Activated CD8-positive, alpha-beta T cell treated with anti-CD3 and anti-CD28 coated beads for 36 hours (primary cell): ENCODE data around the gene SEPTIN6. TPM values are rescaled to one million over a fixed set of nuclear protein-coding genes. Genes with fewer than 3 reads are reported as not detected.

Source experiments
- ATAC-seq: fragments of 200-7000 bp; cut with Tn5 transposase; one replicate; pipeline ENCODE4 v1.10.0; 2021; ENCODE audit warnings: mild to moderate bottlenecking, moderate library complexity
- CTCF ChIA-PET: fragments of 350-600 bp; sonication (Branson Sonifier 250); formaldehyde crosslinking; loops from one replicate; lab custom pipeline; 2021; ENCODE audit warnings: antibody characterized with exemption; lab: Charles Lee
- POLR2A ChIA-PET: fragments of 350-600 bp; sonication (Branson Sonifier 250); formaldehyde crosslinking; loops from one replicate; lab custom pipeline; 2021; ENCODE audit warnings: antibody characterized with exemption; lab: Charles Lee
- DNase-seq: peaks from one replicate; pipeline ENCODE4 v3.0.0-alpha.2; 2020
- H3K27ac Mint-ChIP-seq: one replicate; pipeline ENCODE4 v1.8.0; 2021; ENCODE audit warnings: mild to moderate bottlenecking, mixed read lengths
- H3K27me3 Mint-ChIP-seq: one replicate; pipeline ENCODE4 v1.8.0; 2021; ENCODE audit warnings: mixed read lengths
- H3K36me3 Mint-ChIP-seq: one replicate; pipeline ENCODE4 v1.8.0; 2021; ENCODE audit warnings: low read depth, mixed read lengths
- H3K4me1 Mint-ChIP-seq: one replicate; pipeline ENCODE4 v1.8.0; 2021; ENCODE audit warnings: low read depth, mixed read lengths
- H3K4me3 Mint-ChIP-seq: one replicate; pipeline ENCODE4 v1.8.0; 2021; ENCODE audit warnings: mild to moderate bottlenecking, moderate library complexity, mixed read lengths
- H3K9me3 Mint-ChIP-seq: one replicate; pipeline ENCODE4 v1.8.0; 2021; ENCODE audit warnings: mixed read lengths
- CTCF ChIP-seq: fragments of 200-600 bp; IDR thresholded peaks from one replicate; pipeline ENCODE4 v1.8.0; 2022; ENCODE audit warnings: antibody characterized with exemption, mild to moderate bottlenecking
- intact Hi-C: fragments of 100-400 bp; cut with micrococcal nuclease; formaldehyde crosslinking; loops from one replicate; pipeline ENCODE4 v1.10.0; 2022
- total RNA-seq, 2 experiments: library from RNA; stranded (reverse); gene quantifications; one replicate each; pipeline ENCODE4 v1.2.3, GENCODE V29; 2021

The SEPTIN6 gene
- total RNA-seq, 2 experiments from 2014 or later = 205 to 209 TPM

- Mint-ChIP-seq H3K36me3 (peaks cover 43% of the 10 kb centered on the region), H3K4me3 (peak overlapping the region; percentile 64), H3K9me3 (no peaks in the 10 kb centered on the region), H3K4me1 (peaks cover 52% of the 10 kb centered on the region), H3K27me3 (no peaks in the 10 kb centered on the region), H3K27ac (peak overlapping the region; percentile 98)
- ATAC-seq = peak; percentile 49
- ChIA-PET CTCF (interaction anchor here (1.0 to 2.9 kb wide), 4 partner anchors 10 to 73 kb away, joined by 3 to 14 read pairs (median 3); partner anchors contain the start of gene SEPTIN6), POLR2A (interaction anchor here (0.6 to 4.5 kb wide), 6 partner anchors 10 to 109 kb away, joined by 3 to 36 read pairs (median 4); partner anchors contain the start of genes NKRF, RPL39 and SEPTIN6)
- no peak for TF ChIP-seq CTCF
- intact Hi-C loops = no loop called here
- peak; percentile 50 for DNase-seq
Measured at GRCh38 chrX:119682019-119682989, 10.7 kb downstream of the SEPTIN6 start.

- H3K27ac Mint-ChIP-seq = peak overlapping the region; percentile 95
- H3K9me3 Mint-ChIP-seq = no peaks in the 10 kb centered on the region
- ATAC-seq = peak; percentile 12
- H3K4me3 Mint-ChIP-seq = peak overlapping the region; percentile 76
- ChIA-PET CTCF (interaction anchor here (0.7 to 1.4 kb wide), 5 partner anchors 11 to 81 kb away, joined by 3 to 4 read pairs (median 3); partner anchors contain the start of gene SOWAHD), POLR2A (interaction anchor here (0.9 to 7.1 kb wide), 4 partner anchors 8 to 102 kb away, joined by 3 to 88 read pairs (median 4); partner anchors contain the start of gene SEPTIN6)
- DNase-seq = peak; percentile 19
- peaks cover 33% of the 10 kb centered on the region for H3K36me3 Mint-ChIP-seq
- intact Hi-C loops = no loop called here
- peaks cover 45% of the 10 kb centered on the region for H3K4me1 Mint-ChIP-seq
- TF ChIP-seq CTCF = no peak
- no peaks in the 10 kb centered on the region for H3K27me3 Mint-ChIP-seq
Measured at GRCh38 chrX:119677654-119677981, 15.3 kb downstream of the SEPTIN6 start.

- DNase-seq (no peak), ATAC-seq (no peak)
- intact Hi-C loops = no loop called here
- Mint-ChIP-seq H3K36me3 (peaks cover 37% of the 10 kb centered on the region), H3K9me3 (no peaks in the 10 kb centered on the region), H3K27ac (peak overlapping the region; percentile 95), H3K4me3 (peak overlapping the region; percentile 76), H3K4me1 (peaks cover 49% of the 10 kb centered on the region), H3K27me3 (no peaks in the 10 kb centered on the region)
- POLR2A ChIA-PET = interaction anchor here (0.9 to 7.1 kb wide), 5 partner anchors 9 to 102 kb away, joined by 3 to 88 read pairs (median 4); partner anchors contain the start of gene SEPTIN6
- no peak for TF ChIP-seq CTCF
- CTCF ChIA-PET = interaction anchor here (0.7 to 1.4 kb wide), 5 partner anchors 11 to 81 kb away, joined by 3 to 4 read pairs (median 3); partner anchors contain the start of gene SOWAHD
Measured at GRCh38 chrX:119676949-119677653, 15.9 kb downstream of the SEPTIN6 start.

- Mint-ChIP-seq H3K36me3 (peaks cover 37% of the 10 kb centered on the region), H3K27ac (peak overlapping the region; percentile 42), H3K9me3 (no peaks in the 10 kb centered on the region), H3K27me3 (no peaks in the 10 kb centered on the region), H3K4me1 (peaks cover 39% of the 10 kb centered on the region), H3K4me3 (no peak overlapping the region)
- no peak for ATAC-seq
- ChIA-PET POLR2A (interaction anchor here (1.8 kb wide), 1 partner anchor 11 kb away, joined by 7 read pairs; no protein-coding TSS in a partner anchor), CTCF (no interaction called here)
- no peak for TF ChIP-seq CTCF
- intact Hi-C loops = no loop called here
- no peak for DNase-seq
Measured at GRCh38 chrX:119673336-119673735, 19.6 kb downstream of the SEPTIN6 start.
